Activated T-cell treated with anti-CD3 and anti-CD28 coated beads, Interleukin-2, amount 50 U/mL, for 24 hours (primary cell): ENCODE data around the gene CAPNS1.

ENCODE experiments used
- DNase-seq: peaks from one replicate; pipeline ENCODE4 v3.0.0-alpha.2; 2020
- H3K27ac Mint-ChIP-seq: 2 replicates; pipeline ENCODE4 v1.8.0; 2020; ENCODE audit warnings: mild to moderate bottlenecking, mixed read lengths
- H3K27me3 Mint-ChIP-seq: 2 replicates; pipeline ENCODE4 v1.8.0; 2020; ENCODE audit warnings: mixed read lengths
- H3K36me3 Mint-ChIP-seq: 2 replicates; pipeline ENCODE4 v1.8.0; 2020; ENCODE audit warnings: low read depth, mixed read lengths
- H3K4me1 Mint-ChIP-seq: 2 replicates; pipeline ENCODE4 v1.8.0; 2020; ENCODE audit warnings: low read depth, mixed read lengths
- H3K4me3 Mint-ChIP-seq: 2 replicates; pipeline ENCODE4 v1.8.0; 2020; ENCODE audit warnings: mild to moderate bottlenecking, moderate library complexity, mixed read lengths
- H3K9me3 Mint-ChIP-seq: 2 replicates; pipeline ENCODE4 v1.8.0; 2020; ENCODE audit warnings: mixed read lengths

CAPNS1 gene

DNA sequence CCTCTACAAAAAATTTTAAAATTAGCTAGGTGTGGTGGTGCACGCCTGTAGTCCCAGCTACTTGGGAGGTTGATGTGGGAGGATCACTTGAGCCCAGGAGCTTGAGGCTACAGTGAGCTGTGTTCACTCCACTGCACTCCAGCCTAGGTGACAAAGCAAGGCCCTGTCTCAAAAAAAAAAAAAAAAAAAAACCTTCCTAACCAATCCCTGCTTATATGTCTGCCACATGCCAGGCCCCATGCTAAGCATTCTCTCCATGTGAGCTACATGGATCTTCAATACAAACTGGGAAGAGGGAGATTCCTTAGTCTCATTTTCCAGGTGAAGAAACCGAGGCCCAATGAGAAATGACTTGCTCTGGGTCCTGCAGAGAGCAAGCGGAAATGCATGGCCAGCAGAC is 31.2 kb upstream of the CAPNS1 start:
- peaks cover 75% of the 10 kb centered on the region for H3K36me3 Mint-ChIP-seq
- no peak overlapping the region for H3K27ac Mint-ChIP-seq
- H3K4me3 Mint-ChIP-seq: no peak overlapping the region
- no peaks in the 10 kb centered on the region for H3K9me3 Mint-ChIP-seq
- no peaks in the 10 kb centered on the region for H3K27me3 Mint-ChIP-seq
- H3K4me1 Mint-ChIP-seq: peaks cover 8% of the 10 kb centered on the region
- no peak for DNase-seq

DNA sequence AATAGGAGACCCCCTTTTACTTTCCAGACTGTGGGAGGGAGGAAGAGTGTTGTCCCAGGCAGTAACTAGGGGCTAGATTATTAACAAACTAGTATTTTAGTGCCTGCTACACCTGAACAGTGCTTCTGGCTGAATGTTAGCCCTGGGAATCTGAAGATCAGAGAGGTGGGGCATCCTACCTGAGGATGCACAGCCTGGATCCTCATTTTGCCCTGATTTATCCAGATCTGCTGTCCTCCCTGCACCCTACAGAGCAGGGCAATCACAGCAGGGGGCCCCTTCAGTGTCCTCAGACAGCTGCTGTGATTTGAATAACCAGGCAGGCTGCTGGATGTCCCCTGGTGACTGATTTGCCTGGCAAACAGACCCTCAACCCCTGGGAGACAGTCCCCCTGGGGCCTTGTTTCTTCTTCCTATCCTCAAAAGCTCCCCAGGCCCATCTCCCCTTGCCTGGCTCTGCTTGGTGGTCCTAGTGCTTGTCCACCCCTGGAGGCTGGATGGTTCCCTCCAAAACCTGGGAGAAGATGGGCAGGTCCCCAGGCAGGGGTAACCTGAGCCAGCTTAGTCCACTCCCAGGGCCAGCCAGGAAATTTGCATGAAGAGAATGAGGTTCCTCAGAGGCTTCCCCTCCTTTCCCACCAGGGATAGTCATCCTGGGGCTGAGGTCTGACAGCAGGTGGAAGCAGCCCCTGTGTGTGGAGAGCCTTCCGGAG is 29.2 kb upstream of the CAPNS1 start, which contains the start of gene OVOL3:
Gene OVOL3 (plus strand): TSS at position 657 of the 713 bp plus-strand sequence. CDS start 60 bp downstream, outside the sequence.
- peak within 1 kb of the TSS; percentile 39 for H3K4me3 Mint-ChIP-seq
- peaks cover 17% of the 10 kb centered on the region for H3K4me1 Mint-ChIP-seq
- H3K9me3 Mint-ChIP-seq: no peaks in the 10 kb centered on the region
- no peak within 1 kb of the TSS for H3K27ac Mint-ChIP-seq
- peaks cover 75% of the 10 kb centered on the region for H3K36me3 Mint-ChIP-seq
- H3K27me3 Mint-ChIP-seq: no peaks in the 10 kb centered on the region
- no peak for DNase-seq

DNA sequence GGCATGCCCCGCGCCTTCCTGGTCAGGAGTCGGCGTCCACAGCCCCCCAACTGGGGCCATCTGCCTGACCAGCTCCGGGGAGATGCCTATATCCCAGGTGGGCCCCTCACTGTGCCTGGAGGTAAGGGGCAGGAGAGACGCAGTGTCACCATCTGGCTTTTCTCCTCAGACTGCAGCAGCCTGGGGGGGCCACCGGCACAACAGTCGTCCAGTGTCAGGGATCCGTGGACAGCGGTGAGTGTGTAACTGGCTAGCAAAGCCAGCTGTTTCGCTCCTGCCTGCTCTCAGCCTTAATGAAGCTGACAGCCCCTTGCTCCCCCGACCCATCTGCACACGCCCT is 28.7 kb upstream of the CAPNS1 start:
- Mint-ChIP-seq H3K9me3 (no peaks in the 10 kb centered on the region), H3K4me3 (no peak overlapping the region), H3K27ac (no peak overlapping the region), H3K4me1 (peaks cover 21% of the 10 kb centered on the region), H3K27me3 (no peaks in the 10 kb centered on the region), H3K36me3 (peaks cover 76% of the 10 kb centered on the region)
- no peak for DNase-seq

DNA sequence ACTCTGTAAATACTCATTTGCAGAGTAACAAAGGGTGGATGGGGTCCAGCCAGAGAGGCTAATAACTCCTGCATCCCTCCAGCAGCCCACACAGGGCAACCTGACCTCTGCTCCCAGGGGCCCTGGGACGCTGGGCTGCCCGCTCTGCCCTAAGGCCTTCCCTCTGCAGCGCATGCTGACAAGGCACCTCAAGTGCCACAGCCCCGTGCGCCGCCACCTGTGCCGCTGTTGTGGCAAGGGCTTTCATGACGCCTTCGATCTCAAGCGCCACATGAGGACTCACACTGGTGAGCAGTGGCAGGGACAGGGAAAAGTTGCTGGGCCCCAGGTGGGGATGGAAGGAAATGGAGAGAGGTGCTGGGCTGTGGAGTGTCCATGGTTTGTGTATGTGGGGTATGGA is 27.2 kb upstream of the CAPNS1 start:
- H3K36me3 Mint-ChIP-seq: peaks cover 74% of the 10 kb centered on the region
- H3K9me3 Mint-ChIP-seq: no peaks in the 10 kb centered on the region
- peak overlapping the region; percentile 98 for H3K4me3 Mint-ChIP-seq
- peaks cover 34% of the 10 kb centered on the region for H3K4me1 Mint-ChIP-seq
- no peak for DNase-seq
- peak overlapping the region; percentile 69 for H3K27ac Mint-ChIP-seq
- H3K27me3 Mint-ChIP-seq: no peaks in the 10 kb centered on the region

DNA sequence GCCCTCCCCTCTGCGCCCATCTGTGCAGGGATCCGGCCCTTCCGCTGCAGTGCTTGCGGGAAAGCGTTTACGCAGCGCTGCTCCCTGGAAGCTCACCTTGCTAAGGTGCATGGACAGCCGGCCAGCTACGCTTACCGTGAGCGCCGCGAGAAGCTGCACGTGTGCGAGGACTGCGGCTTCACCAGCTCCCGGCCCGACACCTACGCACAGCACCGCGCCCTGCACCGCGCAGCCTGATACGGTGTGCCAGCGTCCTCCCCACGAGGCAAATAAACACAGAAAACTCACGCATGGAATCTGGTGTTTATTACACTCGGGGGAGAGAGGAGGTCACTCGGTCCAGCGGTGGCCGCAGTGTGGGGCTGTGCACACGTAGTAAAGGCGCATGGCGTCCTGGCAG is 26.4 kb upstream of the CAPNS1 start:
- peaks cover 40% of the 10 kb centered on the region for H3K4me1 Mint-ChIP-seq
- H3K9me3 Mint-ChIP-seq: no peaks in the 10 kb centered on the region
- H3K27me3 Mint-ChIP-seq: no peaks in the 10 kb centered on the region
- H3K27ac Mint-ChIP-seq: peak overlapping the region; percentile 97
- H3K4me3 Mint-ChIP-seq: peak overlapping the region; percentile 98
- no peak for DNase-seq
- peaks cover 79% of the 10 kb centered on the region for H3K36me3 Mint-ChIP-seq

DNA sequence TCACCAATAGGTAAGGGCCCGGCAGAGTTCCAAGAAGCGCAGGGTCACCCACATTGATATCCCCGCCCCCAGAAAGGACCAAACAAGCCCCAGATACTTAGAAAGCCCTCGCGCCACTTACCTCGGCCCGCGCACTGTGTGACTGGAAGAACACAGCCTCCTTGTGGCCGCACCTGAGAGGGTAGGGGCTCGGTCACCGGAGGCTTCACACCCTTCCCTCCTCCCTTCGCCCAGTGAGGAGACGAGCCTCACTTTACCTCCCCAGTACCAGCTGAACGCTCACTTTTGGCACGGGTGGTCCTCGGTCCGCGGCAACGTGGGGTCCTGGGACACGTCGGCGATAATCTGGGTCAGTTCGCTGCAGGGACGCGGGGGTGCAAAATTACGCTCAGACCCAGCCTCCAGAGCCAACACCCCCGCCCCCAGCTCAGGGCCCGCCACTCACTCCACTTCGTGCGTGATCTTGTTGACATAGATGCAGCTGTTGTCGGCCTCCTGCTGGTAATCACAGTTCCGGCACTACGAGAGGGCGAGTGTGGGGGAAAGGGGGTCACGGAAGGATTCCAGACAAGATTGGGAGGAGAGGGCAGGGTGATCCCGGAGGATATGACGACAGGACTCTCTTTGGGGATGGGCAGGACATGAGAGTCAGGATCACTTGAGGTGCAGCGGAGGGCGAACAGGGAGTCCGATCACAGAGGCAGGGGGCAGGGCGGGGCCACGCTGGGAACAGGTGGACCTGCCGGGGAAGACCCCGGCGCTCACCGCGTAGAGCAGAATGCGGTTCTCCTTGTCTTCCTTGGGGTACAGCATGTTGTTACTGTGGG is 25.8 kb upstream of the CAPNS1 start:
- peaks cover 82% of the 10 kb centered on the region for H3K36me3 Mint-ChIP-seq

DNA sequence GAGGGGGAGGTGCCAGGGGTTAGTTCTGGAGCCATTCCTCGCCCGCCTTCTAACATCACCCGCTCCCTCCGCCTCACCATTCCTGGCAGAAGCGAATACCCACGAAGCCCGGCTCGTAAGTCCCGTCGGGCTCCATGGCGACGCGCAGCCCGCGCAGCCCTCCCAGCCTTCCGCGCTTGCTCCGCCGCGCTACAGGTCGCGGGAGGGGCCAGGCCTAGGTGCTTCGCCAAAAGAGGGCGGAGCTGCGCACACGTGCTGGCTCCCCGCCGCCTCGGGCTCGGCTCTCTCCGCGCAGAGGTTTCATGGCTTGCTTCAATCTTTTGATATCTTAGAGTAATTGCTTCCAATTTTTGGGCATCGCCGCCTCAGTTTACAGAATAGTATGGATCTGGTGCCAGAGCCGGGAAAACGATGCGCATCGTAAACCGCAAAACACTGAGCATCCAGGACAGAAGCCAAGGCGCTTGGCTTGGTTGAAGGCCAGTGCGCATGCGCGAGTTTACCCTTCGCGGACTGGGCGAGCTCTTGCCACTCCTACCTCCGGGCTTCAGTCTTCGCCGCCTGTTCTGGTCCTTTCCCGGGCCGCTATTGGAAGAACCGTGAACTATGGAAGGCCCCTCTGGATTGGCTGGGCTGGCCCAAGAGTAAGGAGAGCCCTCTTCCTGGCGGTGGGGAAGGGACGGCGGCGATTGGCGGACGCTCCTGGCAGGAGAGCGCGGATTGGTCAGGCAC is 25.0 kb upstream of the CAPNS1 start, which contains the start of gene POLR2I:
Gene POLR2I (minus strand): TSS at position 155 of the 732 bp plus-strand sequence. CDS start 19 bp downstream, at position 136.
- Mint-ChIP-seq H3K4me1 (peaks cover 41% of the 10 kb centered on the region), H3K27ac (peak within 1 kb of the TSS; percentile 97), H3K9me3 (no peaks in the 10 kb centered on the region), H3K4me3 (peak within 1 kb of the TSS; percentile 98), H3K36me3 (peaks cover 86% of the 10 kb centered on the region), H3K27me3 (no peaks in the 10 kb centered on the region)
- DNase-seq: peak; percentile 97

More for the DNA sequence above, 25.8 kb upstream of the CAPNS1 start:
- no peaks in the 10 kb centered on the region for H3K27me3 Mint-ChIP-seq
- H3K4me1 Mint-ChIP-seq: peaks cover 40% of the 10 kb centered on the region
- peak; percentile 40 for DNase-seq
- peak overlapping the region; percentile 98 for H3K4me3 Mint-ChIP-seq
- peak overlapping the region; percentile 97 for H3K27ac Mint-ChIP-seq
- H3K9me3 Mint-ChIP-seq: no peaks in the 10 kb centered on the region

DNA sequence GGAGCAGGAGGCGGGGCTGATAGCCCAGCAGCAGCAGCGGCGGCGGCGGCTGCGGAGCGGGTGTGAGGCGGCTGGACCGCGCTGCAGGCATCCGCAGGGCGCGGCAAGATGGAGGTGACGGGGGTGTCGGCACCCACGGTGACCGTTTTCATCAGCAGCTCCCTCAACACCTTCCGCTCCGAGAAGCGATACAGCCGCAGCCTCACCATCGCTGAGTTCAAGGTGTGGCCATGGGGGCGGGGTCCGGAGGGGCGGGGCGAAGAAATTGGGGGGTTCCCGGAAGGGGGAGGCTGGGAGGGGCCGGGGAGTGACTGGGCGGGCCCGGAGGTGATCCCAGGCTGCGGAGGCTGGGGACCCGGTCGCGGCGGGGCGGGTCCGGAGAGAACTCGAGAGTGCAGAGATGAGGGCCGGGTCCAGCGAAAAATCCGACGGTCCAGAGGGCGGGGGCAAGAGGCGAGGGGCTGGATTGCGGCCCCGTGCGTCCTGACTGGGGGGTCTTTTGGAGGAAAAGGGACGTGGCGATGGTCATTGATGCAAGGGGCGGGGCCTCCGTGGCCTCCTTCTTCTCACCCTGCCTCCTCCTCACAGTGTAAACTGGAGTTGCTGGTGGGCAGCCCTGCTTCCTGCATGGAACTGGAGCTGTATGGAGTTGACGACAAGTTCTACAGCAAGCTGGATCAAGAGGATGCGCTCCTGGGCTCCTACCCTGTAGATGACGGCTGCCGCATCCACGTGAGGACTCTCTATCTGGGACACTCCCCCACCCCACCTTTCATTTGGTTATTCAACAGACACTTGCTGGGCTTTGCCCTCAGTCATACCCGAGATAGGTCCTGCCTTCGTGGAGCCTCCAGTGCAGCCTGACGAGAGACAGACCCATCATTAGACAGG is 24.2 kb upstream of the CAPNS1 start, which contains the start of gene TBCB:
Gene TBCB (plus strand): TSS at position 16 of the 891 bp plus-strand sequence. CDS start 93 bp downstream, at position 109.
- Mint-ChIP-seq H3K27me3 (no peaks in the 10 kb centered on the region), H3K27ac (peak within 1 kb of the TSS; percentile 97), H3K4me3 (peak within 1 kb of the TSS; percentile 98), H3K4me1 (peaks cover 46% of the 10 kb centered on the region), H3K36me3 (peaks cover 89% of the 10 kb centered on the region), H3K9me3 (no peaks in the 10 kb centered on the region)
- peak; percentile 94 for DNase-seq

DNA sequence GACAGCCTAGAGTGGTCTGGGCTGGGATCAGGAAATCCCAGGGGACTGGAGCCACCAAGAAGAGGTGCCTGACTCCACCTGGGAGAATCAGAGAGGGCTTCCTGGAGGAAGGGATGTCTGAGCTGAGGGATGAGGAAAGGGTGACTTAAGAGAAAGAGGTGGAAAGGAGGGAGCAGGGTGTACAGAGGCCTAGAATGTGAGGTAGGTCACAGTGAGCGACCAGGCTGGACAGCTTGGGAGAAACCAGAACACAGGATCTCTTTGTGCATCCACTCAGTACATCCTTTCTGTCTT is 23.6 kb upstream of the CAPNS1 start:
- Mint-ChIP-seq H3K27ac (peak overlapping the region; percentile 97), H3K4me3 (peak overlapping the region; percentile 98), H3K9me3 (no peaks in the 10 kb centered on the region), H3K36me3 (peaks cover 90% of the 10 kb centered on the region), H3K27me3 (no peaks in the 10 kb centered on the region), H3K4me1 (peaks cover 46% of the 10 kb centered on the region)
- DNase-seq: no peak

DNA sequence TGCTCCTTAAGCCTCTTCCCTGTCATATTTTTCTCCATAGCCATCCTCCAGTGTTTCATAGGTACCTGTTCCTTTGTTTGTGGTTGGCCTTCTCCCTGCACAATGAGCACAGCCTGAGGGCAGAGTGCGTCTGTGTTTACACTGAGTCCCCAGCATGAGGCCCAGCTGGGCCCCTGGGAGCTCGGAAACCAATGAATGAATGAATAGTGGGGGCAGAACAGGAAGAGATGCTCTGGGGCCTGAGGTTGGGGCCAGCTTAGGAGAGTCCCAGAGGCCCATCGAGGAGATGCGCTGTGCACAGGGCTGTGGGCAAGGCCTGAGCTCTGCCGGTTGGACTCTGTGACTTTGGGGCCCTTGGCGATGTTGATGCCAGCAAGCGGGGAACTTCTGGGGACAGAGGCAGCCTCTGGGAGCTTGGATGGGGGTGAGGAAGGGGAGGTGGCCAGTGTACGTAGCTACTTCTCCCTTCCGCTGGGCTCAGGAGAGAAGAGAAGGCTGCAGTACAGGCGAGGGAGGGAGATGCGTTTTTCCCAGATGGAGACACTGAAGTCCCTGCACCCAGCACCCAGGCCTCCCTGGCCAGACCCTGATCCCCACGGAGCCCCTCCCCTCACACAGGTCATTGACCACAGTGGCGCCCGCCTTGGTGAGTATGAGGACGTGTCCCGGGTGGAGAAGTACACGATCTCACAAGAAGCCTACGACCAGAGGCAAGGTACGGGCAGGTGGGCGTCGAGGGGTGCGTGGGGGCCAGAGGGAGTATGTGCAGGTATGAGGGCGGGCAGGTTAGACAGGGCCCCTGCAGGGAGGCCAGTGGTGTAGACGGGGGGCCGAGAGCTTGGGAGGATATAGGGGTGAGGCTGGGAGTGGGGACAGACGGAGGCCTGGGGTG is 19.5 kb upstream of the CAPNS1 start:
- Mint-ChIP-seq H3K9me3 (no peaks in the 10 kb centered on the region), H3K4me3 (no peak overlapping the region), H3K27me3 (no peaks in the 10 kb centered on the region), H3K4me1 (peaks cover 29% of the 10 kb centered on the region), H3K27ac (no peak overlapping the region), H3K36me3 (peaks cover 89% of the 10 kb centered on the region)
- DNase-seq: no peak

DNA sequence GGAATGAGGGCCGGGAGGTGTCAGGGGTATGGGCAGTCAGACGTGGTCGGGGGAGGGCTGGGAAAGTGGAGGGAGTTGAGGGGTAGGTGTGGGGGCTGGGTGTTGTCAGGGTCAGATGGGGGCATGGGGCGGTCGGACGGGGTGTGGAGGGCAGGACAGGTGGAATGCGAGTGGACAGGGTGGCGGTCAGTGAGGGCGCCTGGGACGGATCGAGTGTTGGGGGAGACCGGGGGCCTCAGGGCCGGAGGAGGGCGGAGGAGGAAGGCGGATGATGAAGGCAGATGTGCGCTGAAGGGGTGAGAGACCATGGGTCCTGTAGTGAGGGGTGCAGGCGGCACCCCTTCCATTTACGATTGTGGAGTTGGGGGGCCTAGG is 18.9 kb upstream of the CAPNS1 start:
- no peak overlapping the region for H3K4me3 Mint-ChIP-seq
- H3K27me3 Mint-ChIP-seq: no peaks in the 10 kb centered on the region
- no peak for DNase-seq
- H3K4me1 Mint-ChIP-seq: peaks cover 34% of the 10 kb centered on the region
- peaks cover 92% of the 10 kb centered on the region for H3K36me3 Mint-ChIP-seq
- no peaks in the 10 kb centered on the region for H3K9me3 Mint-ChIP-seq
- H3K27ac Mint-ChIP-seq: no peak overlapping the region

DNA sequence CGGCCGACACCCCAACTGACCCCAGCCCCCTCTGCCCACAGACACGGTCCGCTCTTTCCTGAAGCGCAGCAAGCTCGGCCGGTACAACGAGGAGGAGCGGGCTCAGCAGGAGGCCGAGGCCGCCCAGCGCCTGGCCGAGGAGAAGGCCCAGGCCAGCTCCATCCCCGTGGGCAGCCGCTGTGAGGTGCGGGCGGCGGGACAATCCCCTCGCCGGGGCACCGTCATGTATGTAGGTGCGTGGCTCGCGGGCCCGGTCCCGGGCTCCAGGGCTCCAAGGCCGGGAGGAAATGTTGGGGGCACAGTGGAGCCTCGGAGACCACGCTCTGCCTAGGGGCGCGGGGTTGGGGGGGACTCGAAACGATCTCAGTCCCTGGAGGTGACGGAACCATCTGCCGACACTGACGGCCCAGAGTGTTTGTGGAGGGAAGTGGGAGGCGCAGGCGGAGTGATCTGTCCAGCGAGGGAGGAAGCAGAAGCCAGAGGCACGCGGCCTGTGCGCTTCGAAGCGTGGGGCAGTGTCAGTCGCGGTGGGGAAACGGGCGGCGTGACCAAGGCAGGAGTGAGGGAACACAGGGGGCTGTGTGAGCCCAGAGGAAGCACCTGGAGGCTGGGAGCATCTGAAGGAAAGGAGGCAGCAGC is 18.3 kb upstream of the CAPNS1 start:
- Mint-ChIP-seq H3K4me3 (no peak overlapping the region), H3K4me1 (peaks cover 28% of the 10 kb centered on the region), H3K9me3 (no peaks in the 10 kb centered on the region), H3K27me3 (no peaks in the 10 kb centered on the region), H3K36me3 (peaks cover 88% of the 10 kb centered on the region), H3K27ac (peak overlapping the region; percentile 63)
- DNase-seq: no peak

DNA sequence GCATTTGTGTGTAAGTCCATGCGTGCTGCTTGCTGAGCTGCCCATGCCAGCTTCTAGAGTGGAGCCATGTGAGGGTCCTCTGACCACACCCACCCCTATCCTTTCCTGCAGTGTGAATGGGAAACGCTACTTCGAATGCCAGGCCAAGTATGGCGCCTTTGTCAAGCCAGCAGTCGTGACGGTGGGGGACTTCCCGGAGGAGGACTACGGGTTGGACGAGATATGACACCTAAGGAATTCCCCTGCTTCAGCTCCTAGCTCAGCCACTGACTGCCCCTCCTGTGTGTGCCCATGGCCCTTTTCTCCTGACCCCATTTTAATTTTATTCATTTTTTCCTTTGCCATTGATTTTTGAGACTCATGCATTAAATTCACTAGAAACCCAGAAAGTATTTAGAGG is 14.3 kb upstream of the CAPNS1 start:
- Mint-ChIP-seq H3K27ac (peak overlapping the region; percentile 53), H3K27me3 (no peaks in the 10 kb centered on the region), H3K36me3 (peaks cover 56% of the 10 kb centered on the region), H3K9me3 (no peaks in the 10 kb centered on the region), H3K4me3 (no peak overlapping the region), H3K4me1 (peaks cover 20% of the 10 kb centered on the region)
- no peak for DNase-seq
